Measurements from ENCODE around the gene ASPG. TPM values are rescaled to one million over a fixed set of nuclear protein-coding genes. Genes with fewer than 3 reads are reported as not detected.

ASPG gene
- total and polyA plus RNA-seq, 4 experiments from 2014 or later = not detected

- peaks cover 4 to 5% (median 4%) of the 10 kb centered on the region in 4 donors for H3K4me1 Mint-ChIP-seq
- CTCF ChIA-PET (ENCODE audit: partially characterized antibody) = interaction anchor here (1.0 to 4.6 kb wide), 5 partner anchors 10 to 469 kb away, joined by 3 to 31 read pairs (median 3); no protein-coding TSS in a partner anchor
These were observed 9.4 kb downstream of the ASPG start for GRCh38 chr14:104094709-104095425.

GRCh38 chr14:104095426-104096310 is 10.2 kb downstream of the ASPG start:
- Histone ChIP-seq H3K27ac (ENCODE audit: low read depth, low read length) (no peak overlapping the region), H3K36me3 (ENCODE audit: insufficient read depth, low read length) (no peaks in the 10 kb centered on the region), H3K4me1 (ENCODE audit: insufficient read depth, low read length) (peaks cover 8% of the 10 kb centered on the region), H3K27me3 (ENCODE audit: insufficient read depth, low read length) (no peaks in the 10 kb centered on the region), H3K4me3 (ENCODE audit: low read length in 2 of 2) (no peak overlapping the region), H3K9me3 (ENCODE audit: control insufficient read depth in 1 of 2, low read length in 2 of 2) (no peaks in the 10 kb centered on the region)
- Mint-ChIP-seq H3K9me3 (no peaks in the 10 kb centered on the region), H3K27ac (no peak overlapping the region), H3K36me3 (no peaks in the 10 kb centered on the region), H3K4me1 (peaks cover 4 to 5% (median 4%) of the 10 kb centered on the region in 4 donors), H3K4me3 (no peak overlapping the region), H3K27me3 (peaks cover 0 to 3% of the 10 kb centered on the region in 2 donors)
- CTCF ChIA-PET (ENCODE audit: partially characterized antibody) = interaction anchor here (2.2 to 4.6 kb wide), 2 partner anchors 18 kb away, joined by 8 to 31 read pairs; no protein-coding TSS in a partner anchor
- no peak for DNase-seq
- intact Hi-C loops (cut with micrococcal nuclease) = no loop called here
- POLR2A ChIA-PET (ENCODE audit: partially characterized antibody) = no interaction called here

More at GRCh38 chr14:104094709-104095425, 9.4 kb downstream of the ASPG start:
- Histone ChIP-seq H3K27me3 (ENCODE audit: insufficient read depth, low read length) (no peaks in the 10 kb centered on the region), H3K27ac (ENCODE audit: low read depth, low read length) (no peak overlapping the region), H3K9me3 (ENCODE audit: control insufficient read depth in 1 of 2, low read length in 2 of 2) (no peaks in the 10 kb centered on the region), H3K4me3 (ENCODE audit: low read length in 2 of 2) (no peak overlapping the region), H3K4me1 (ENCODE audit: insufficient read depth, low read length) (peaks cover 8% of the 10 kb centered on the region), H3K36me3 (ENCODE audit: insufficient read depth, low read length) (no peaks in the 10 kb centered on the region)
- Mint-ChIP-seq H3K9me3 (no peaks in the 10 kb centered on the region), H3K27me3 (peaks cover 0 to 3% of the 10 kb centered on the region in 2 donors), H3K36me3 (no peaks in the 10 kb centered on the region), H3K27ac (no peak overlapping the region), H3K4me3 (peak overlapping the region in 1 of 8 donors; percentile 10)
- peak; percentile 59 to 69 (median 63) for DNase-seq
- intact Hi-C loops (cut with micrococcal nuclease) = no loop called here
- POLR2A ChIA-PET (ENCODE audit: partially characterized antibody) = interaction anchor here (0.7 kb wide), 1 partner anchor 17 kb away, joined by 3 read pairs; no protein-coding TSS in a partner anchor

GRCh38 chr14:104096318-104096717 is 10.8 kb downstream of the ASPG start:
- Mint-ChIP-seq H3K4me1 (peaks cover 4 to 5% (median 4%) of the 10 kb centered on the region in 4 donors), H3K36me3 (no peaks in the 10 kb centered on the region), H3K27me3 (peaks cover 0 to 3% of the 10 kb centered on the region in 2 donors), H3K27ac (no peak overlapping the region), H3K4me3 (no peak overlapping the region), H3K9me3 (no peaks in the 10 kb centered on the region)
- Histone ChIP-seq H3K4me1 (ENCODE audit: insufficient read depth, low read length) (peaks cover 8% of the 10 kb centered on the region), H3K27ac (ENCODE audit: low read depth, low read length) (no peak overlapping the region), H3K9me3 (ENCODE audit: control insufficient read depth in 1 of 2, low read length in 2 of 2) (no peaks in the 10 kb centered on the region), H3K27me3 (ENCODE audit: insufficient read depth, low read length) (no peaks in the 10 kb centered on the region), H3K4me3 (ENCODE audit: low read length in 2 of 2) (no peak overlapping the region), H3K36me3 (ENCODE audit: insufficient read depth, low read length) (no peaks in the 10 kb centered on the region)
- intact Hi-C loops (cut with micrococcal nuclease) = no loop called here
- DNase-seq = no peak
- ChIA-PET POLR2A (ENCODE audit: partially characterized antibody) (no interaction called here), CTCF (ENCODE audit: partially characterized antibody) (interaction anchor here (2.2 kb wide), 1 partner anchor 19 kb away, joined by 8 read pairs; no protein-coding TSS in a partner anchor)

GRCh38 chr14:104096751-104097700 is 11.5 kb downstream of the ASPG start:
- ChIA-PET CTCF (ENCODE audit: partially characterized antibody) (interaction anchor here (2.2 kb wide), 1 partner anchor 19 kb away, joined by 8 read pairs; no protein-coding TSS in a partner anchor), POLR2A (ENCODE audit: partially characterized antibody) (no interaction called here)
- H3K27me3 ChIP-seq (ENCODE audit: insufficient read depth, low read length) = no peaks in the 10 kb centered on the region
- peaks cover 4 to 5% (median 4%) of the 10 kb centered on the region in 4 donors for H3K4me1 Mint-ChIP-seq
- no peak overlapping the region for H3K27ac ChIP-seq (ENCODE audit: low read depth, low read length)
- H3K9me3 Mint-ChIP-seq = no peaks in the 10 kb centered on the region
- H3K4me3 ChIP-seq (ENCODE audit: low read length in 2 of 2) = no peak overlapping the region
- H3K27ac Mint-ChIP-seq = no peak overlapping the region
- H3K4me1 ChIP-seq (ENCODE audit: insufficient read depth, low read length) = peaks cover 8% of the 10 kb centered on the region
- H3K36me3 Mint-ChIP-seq = no peaks in the 10 kb centered on the region
- peak in 1 of 5 donors; percentile 31 for DNase-seq
- no peak overlapping the region for H3K4me3 Mint-ChIP-seq
- intact Hi-C loops (cut with micrococcal nuclease) = no loop called here
- no peaks in the 10 kb centered on the region for H3K36me3 ChIP-seq (ENCODE audit: insufficient read depth, low read length)
- H3K27me3 Mint-ChIP-seq = peaks cover 0 to 3% of the 10 kb centered on the region in 2 donors
- no peaks in the 10 kb centered on the region for H3K9me3 ChIP-seq (ENCODE audit: control insufficient read depth in 1 of 2, low read length in 2 of 2)

GRCh38 chr14:104098272-104099095 is 13.0 kb downstream of the ASPG start:
- ChIA-PET POLR2A (ENCODE audit: partially characterized antibody) (no interaction called here), CTCF (ENCODE audit: partially characterized antibody) (interaction anchor here (0.7 kb wide), 1 partner anchor 21 kb away, joined by 3 read pairs; no protein-coding TSS in a partner anchor)
- Mint-ChIP-seq H3K9me3 (no peaks in the 10 kb centered on the region), H3K4me1 (peaks cover 4 to 5% (median 4%) of the 10 kb centered on the region in 4 donors), H3K36me3 (no peaks in the 10 kb centered on the region), H3K4me3 (no peak overlapping the region), H3K27ac (no peak overlapping the region), H3K27me3 (peaks cover 0 to 3% of the 10 kb centered on the region in 2 donors)
- no peak overlapping the region for H3K27ac ChIP-seq (ENCODE audit: low read depth, low read length)
- no peaks in the 10 kb centered on the region for H3K27me3 ChIP-seq (ENCODE audit: insufficient read depth, low read length)
- no peak overlapping the region for H3K4me3 ChIP-seq (ENCODE audit: low read length in 2 of 2)
- no peaks in the 10 kb centered on the region for H3K36me3 ChIP-seq (ENCODE audit: insufficient read depth, low read length)
- H3K9me3 ChIP-seq (ENCODE audit: control insufficient read depth in 1 of 2, low read length in 2 of 2) = no peaks in the 10 kb centered on the region
- H3K4me1 ChIP-seq (ENCODE audit: insufficient read depth, low read length) = peaks cover 8% of the 10 kb centered on the region
- intact Hi-C loops (cut with micrococcal nuclease) = no loop called here
- DNase-seq = no peak
